Measurements from ENCODE around the gene PKHD1.
A peak's percentile ranks its signal among the peaks of the same experiment; 100 is the strongest.

The PKHD1 gene

GRCh38 chr6:52049252-52050050, 38.0 kb downstream of the PKHD1 start:
- TF ChIP-seq ZNF70 (CRISPR knock-in tag; IDR thresholded peaks at IDR 0.05) = no peak
- no peak for TF ChIP-seq ARNTL (CRISPR knock-in tag; IDR thresholded peaks at IDR 0.05; ENCODE audit: borderline replicate concordance, low read depth)
- no peak for TF ChIP-seq GLIS3 (CRISPR knock-in tag; IDR thresholded peaks at IDR 0.05)
- peak; percentile 74 for ATAC-seq

DNA sequence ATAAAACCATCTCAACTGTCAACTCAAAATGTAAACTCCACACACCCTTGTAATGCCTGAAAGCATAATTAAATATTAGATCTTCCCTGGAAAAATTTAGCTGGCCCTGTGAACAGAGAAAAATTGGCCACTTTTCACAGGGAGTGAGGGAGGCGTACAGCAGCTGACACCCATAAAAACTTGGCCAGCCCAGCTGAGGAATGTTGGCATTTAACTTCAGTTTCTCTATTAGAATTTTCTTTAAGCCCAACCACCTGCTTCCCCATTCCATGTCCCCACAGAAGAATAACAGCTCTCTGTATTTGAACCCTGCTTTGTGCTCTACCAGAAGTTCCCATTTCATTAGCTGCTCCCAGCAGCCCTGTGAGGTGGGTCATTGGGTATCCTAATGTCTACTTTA, 41.0 kb downstream of the PKHD1 start:
- no peak for ATAC-seq
- no peak for TF ChIP-seq TOX (CRISPR knock-in tag; IDR thresholded peaks at IDR 0.05; ENCODE audit: borderline replicate concordance)
- no peak for TF ChIP-seq BACH2 (CRISPR knock-in tag; IDR thresholded peaks at IDR 0.05; ENCODE audit: borderline replicate concordance)

GRCh38 chr6:52045481-52045880, 41.9 kb downstream of the PKHD1 start:
- no peak for ATAC-seq
- TF ChIP-seq ZFP30 (CRISPR knock-in tag; IDR thresholded peaks at IDR 0.05) (no peak), ARNTL (CRISPR knock-in tag; IDR thresholded peaks at IDR 0.05; ENCODE audit: borderline replicate concordance, low read depth) (no peak), CSDC2 (CRISPR knock-in tag; IDR thresholded peaks at IDR 0.05) (no peak), BACH2 (CRISPR knock-in tag; IDR thresholded peaks at IDR 0.05; ENCODE audit: borderline replicate concordance) (no peak), TOX (CRISPR knock-in tag; IDR thresholded peaks at IDR 0.05; ENCODE audit: borderline replicate concordance) (no peak), GLIS3 (CRISPR knock-in tag; IDR thresholded peaks at IDR 0.05) (no peak), ZNF8 (CRISPR knock-in tag; IDR thresholded peaks at IDR 0.05) (no peak), TCF4 (CRISPR knock-in tag; IDR thresholded peaks at IDR 0.05; ENCODE audit: borderline replicate concordance) (no peak), ZFP3 (CRISPR knock-in tag; IDR thresholded peaks at IDR 0.05) (no peak), ESRRG (CRISPR knock-in tag; IDR thresholded peaks at IDR 0.05) (no peak), ZNF70 (CRISPR knock-in tag; IDR thresholded peaks at IDR 0.05) (no peak), POU6F1 (CRISPR knock-in tag; IDR thresholded peaks at IDR 0.05; ENCODE audit: borderline replicate concordance, low read depth) (no peak), ZNF565 (CRISPR knock-in tag; conservative IDR thresholded peaks at IDR 0.05; ENCODE audit: low read depth) (no peak), PPARA (CRISPR knock-in tag; IDR thresholded peaks at IDR 0.05; ENCODE audit: borderline replicate concordance) (no peak), ZC3H10 (CRISPR knock-in tag; IDR thresholded peaks at IDR 0.05) (no peak)
- TF ChIP-seq, protein P1, sequence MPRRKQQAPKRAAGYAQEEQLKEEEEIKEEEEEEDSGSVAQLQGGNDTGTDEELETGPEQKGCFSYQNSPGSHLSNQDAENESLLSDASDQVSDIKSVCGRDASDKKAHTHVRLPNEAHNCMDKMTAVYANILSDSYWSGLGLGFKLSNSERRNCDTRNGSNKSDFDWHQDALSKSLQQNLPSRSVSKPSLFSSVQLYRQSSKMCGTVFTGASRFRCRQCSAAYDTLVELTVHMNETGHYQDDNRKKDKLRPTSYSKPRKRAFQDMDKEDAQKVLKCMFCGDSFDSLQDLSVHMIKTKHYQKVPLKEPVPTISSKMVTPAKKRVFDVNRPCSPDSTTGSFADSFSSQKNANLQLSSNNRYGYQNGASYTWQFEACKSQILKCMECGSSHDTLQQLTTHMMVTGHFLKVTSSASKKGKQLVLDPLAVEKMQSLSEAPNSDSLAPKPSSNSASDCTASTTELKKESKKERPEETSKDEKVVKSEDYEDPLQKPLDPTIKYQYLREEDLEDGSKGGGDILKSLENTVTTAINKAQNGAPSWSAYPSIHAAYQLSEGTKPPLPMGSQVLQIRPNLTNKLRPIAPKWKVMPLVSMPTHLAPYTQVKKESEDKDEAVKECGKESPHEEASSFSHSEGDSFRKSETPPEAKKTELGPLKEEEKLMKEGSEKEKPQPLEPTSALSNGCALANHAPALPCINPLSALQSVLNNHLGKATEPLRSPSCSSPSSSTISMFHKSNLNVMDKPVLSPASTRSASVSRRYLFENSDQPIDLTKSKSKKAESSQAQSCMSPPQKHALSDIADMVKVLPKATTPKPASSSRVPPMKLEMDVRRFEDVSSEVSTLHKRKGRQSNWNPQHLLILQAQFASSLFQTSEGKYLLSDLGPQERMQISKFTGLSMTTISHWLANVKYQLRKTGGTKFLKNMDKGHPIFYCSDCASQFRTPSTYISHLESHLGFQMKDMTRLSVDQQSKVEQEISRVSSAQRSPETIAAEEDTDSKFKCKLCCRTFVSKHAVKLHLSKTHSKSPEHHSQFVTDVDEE (CRISPR knock-in tag; IDR thresholded peaks at IDR 0.05) = no peak
- TF ChIP-seq, protein P2, sequence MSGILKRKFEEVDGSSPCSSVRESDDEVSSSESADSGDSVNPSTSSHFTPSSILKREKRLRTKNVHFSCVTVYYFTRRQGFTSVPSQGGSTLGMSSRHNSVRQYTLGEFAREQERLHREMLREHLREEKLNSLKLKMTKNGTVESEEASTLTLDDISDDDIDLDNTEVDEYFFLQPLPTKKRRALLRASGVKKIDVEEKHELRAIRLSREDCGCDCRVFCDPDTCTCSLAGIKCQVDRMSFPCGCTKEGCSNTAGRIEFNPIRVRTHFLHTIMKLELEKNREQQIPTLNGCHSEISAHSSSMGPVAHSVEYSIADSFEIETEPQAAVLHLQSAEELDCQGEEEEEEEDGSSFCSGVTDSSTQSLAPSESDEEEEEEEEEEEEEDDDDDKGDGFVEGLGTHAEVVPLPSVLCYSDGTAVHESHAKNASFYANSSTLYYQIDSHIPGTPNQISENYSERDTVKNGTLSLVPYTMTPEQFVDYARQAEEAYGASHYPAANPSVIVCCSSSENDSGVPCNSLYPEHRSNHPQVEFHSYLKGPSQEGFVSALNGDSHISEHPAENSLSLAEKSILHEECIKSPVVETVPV (CRISPR knock-in tag; IDR thresholded peaks at IDR 0.05) = no peak

- ATAC-seq = no peak
- no peak for TF ChIP-seq PPARA (CRISPR knock-in tag; IDR thresholded peaks at IDR 0.05; ENCODE audit: borderline replicate concordance)
- TF ChIP-seq TCF4 (CRISPR knock-in tag; IDR thresholded peaks at IDR 0.05; ENCODE audit: borderline replicate concordance) = no peak
- no peak for TF ChIP-seq ZNF8 (CRISPR knock-in tag; IDR thresholded peaks at IDR 0.05)
- TF ChIP-seq CSDC2 (CRISPR knock-in tag; IDR thresholded peaks at IDR 0.05) = no peak
- TF ChIP-seq ZNF565 (CRISPR knock-in tag; conservative IDR thresholded peaks at IDR 0.05; ENCODE audit: low read depth) = no peak
- TF ChIP-seq SNAI2 (CRISPR knock-in tag; IDR thresholded peaks at IDR 0.05) = no peak
- TF ChIP-seq OSR1 (CRISPR knock-in tag; IDR thresholded peaks at IDR 0.05) = no peak
- TF ChIP-seq, protein P1 (CRISPR knock-in tag; IDR thresholded peaks at IDR 0.05) = no peak
- no peak for TF ChIP-seq GLIS3 (CRISPR knock-in tag; IDR thresholded peaks at IDR 0.05)
- TF ChIP-seq BACH2 (CRISPR knock-in tag; IDR thresholded peaks at IDR 0.05; ENCODE audit: borderline replicate concordance) = no peak
- no peak for TF ChIP-seq POU6F1 (CRISPR knock-in tag; IDR thresholded peaks at IDR 0.05; ENCODE audit: borderline replicate concordance, low read depth)
These were observed 42.4 kb downstream of the PKHD1 start for GRCh38 chr6:52045033-52045432.
